NT2/D1 (cell line): ENCODE measurements around the gene L3MBTL4.

Experiments used
- SUZ12 ChIP-seq: IDR thresholded peaks from 2 replicates; pipeline ENCODE4 v1.6.1; 2011; ENCODE audit not compliant: insufficient read length, insufficient read depth; ENCODE audit errors: extremely low read depth
- YY1 ChIP-seq: IDR thresholded peaks from 2 replicates; pipeline ENCODE4 v1.6.1; 2011; ENCODE audit not compliant: insufficient read length, insufficient read depth

DNA sequence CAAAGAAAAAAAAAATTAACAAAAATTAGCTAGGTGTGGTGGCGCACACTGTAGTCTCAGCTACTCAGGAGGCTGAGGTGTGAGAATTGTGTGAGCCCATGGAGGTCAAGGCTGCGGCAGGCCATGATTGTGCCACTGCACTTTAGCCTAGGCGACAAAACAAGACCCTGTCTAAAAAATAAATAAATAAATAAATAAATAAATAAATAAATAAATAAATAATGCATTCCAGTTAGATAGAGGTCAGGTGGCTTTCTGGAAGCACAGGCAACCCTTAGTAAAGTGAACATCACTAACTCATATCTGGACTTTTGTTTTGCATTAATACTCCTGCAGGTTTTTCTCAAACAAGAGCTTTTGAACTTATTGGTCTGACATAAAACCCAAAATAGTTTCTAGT lies 206.8 kb downstream of the L3MBTL4 start:
- TF ChIP-seq YY1 (no peak), SUZ12 (no peak)
